Measurements from ENCODE around the gene GABRA1. TPM values are rescaled to one million over a fixed set of nuclear protein-coding genes. Genes with fewer than 3 reads are reported as not detected.

Gene GABRA1
- total RNA-seq, 1 donor from 2014 or later, result not detected

Other genes starting within 250 kb of the GABRA1 start
- gene GABRA6, start 162.4 kb upstream of the GABRA1 start, total RNA-seq, result not detected in 2 replicates
- gene GABRG2, start 219.7 kb downstream of the GABRA1 start, total RNA-seq, result not detected in 2 replicates

All from renal cortical epithelial cell (primary cell).